ENCODE measurements around the gene CABP5.

GRCh38 chr19:48053856-48054255 is 10.0 kb upstream of the CABP5 start:
- TF ChIP-seq CTCF (IDR thresholded peaks at IDR 0.05 in 8 of 11, conservative IDR thresholded peaks at IDR 0.05 in 3 of 11) (no peak), POLR2AphosphoS5 (IDR thresholded peaks at IDR 0.05) (no peak)
